ENCODE data around the gene ATP2A3. TPM values are rescaled to one million over a fixed set of nuclear protein-coding genes. Genes with fewer than 3 reads are reported as not detected.

Gene ATP2A3
- total RNA-seq, 1 experiment from 2014 or later = 13.3 TPM

- Histone ChIP-seq H3K27me3 (ENCODE audit: insufficient read depth, low read length) (no peaks in the 10 kb centered on the region; the same call in 1 of the 2 replicates), H3K14ac (ENCODE audit: insufficient read depth, low read length) (no peak overlapping the region), H3K79me2 (ENCODE audit: insufficient read depth, low read length) (no peaks in the 10 kb centered on the region), H3T11ph (ENCODE audit: low read length) (no peak overlapping the region), H3K23ac (ENCODE audit: insufficient read length, low read depth, low read length) (no peak overlapping the region), H2BK120ac (ENCODE audit: low read depth, low read length, poor library complexity, severe bottlenecking) (no peak overlapping the region), H3K18ac (ENCODE audit: insufficient read length, low read depth, low read length) (no peak overlapping the region), H3K27ac (ENCODE audit: insufficient read length, low read depth, low read length) (no peak overlapping the region), H3K9ac (ENCODE audit: extremely low read depth, insufficient read length, low read length) (no peak overlapping the region), H2AK5ac (ENCODE audit: insufficient read length, low read length) (no peak overlapping the region), H4K8ac (replicated peaks; ENCODE audit: insufficient read length, low read depth, low read length) (no peak overlapping the region), H2AFZ (ENCODE audit: low read length) (no peak overlapping the region), H3K4me2 (ENCODE audit: insufficient read depth, insufficient read length, low read length) (no peak overlapping the region), H3K79me1 (ENCODE audit: insufficient read depth, low read depth, low read length, poor library complexity, severe bottlenecking) (no peaks in the 10 kb centered on the region), H2BK5ac (ENCODE audit: insufficient read length, low read length) (no peak overlapping the region), H3K23me2 (ENCODE audit: insufficient read length, low read depth, low read length, poor library complexity, severe bottlenecking) (peaks cover 6% of the 10 kb centered on the region), H4K5ac (ENCODE audit: insufficient read length, low read depth, low read length) (no peak overlapping the region), H4K91ac (ENCODE audit: insufficient read length, low read depth, low read length) (no peak overlapping the region), H3K9me3 (ENCODE audit: control insufficient read depth, low read depth, low read length) (no peaks in the 10 kb centered on the region), H3K4ac (ENCODE audit: low read depth, low read length) (no peak overlapping the region), H3K56ac (ENCODE audit: insufficient read length, low read depth, low read length) (no peak overlapping the region), H2BK12ac (ENCODE audit: insufficient read length, low read depth, low read length) (no peak overlapping the region), H2BK20ac (ENCODE audit: low read depth, low read length, poor library complexity, severe bottlenecking) (no peak overlapping the region), H3K4me1 (ENCODE audit: insufficient read depth, low read length) (peaks cover 2% of the 10 kb centered on the region; the same call in 1 of the 2 replicates), H2BK15ac (ENCODE audit: low read depth, low read length) (no peak overlapping the region), H4K20me1 (ENCODE audit: control insufficient read depth, insufficient read depth, insufficient read length) (no peaks in the 10 kb centered on the region)
- Mint-ChIP-seq H3K27me3 (ENCODE audit: low read depth) (peaks cover 12% of the 10 kb centered on the region), H3K9me3 (no peaks in the 10 kb centered on the region), H3K4me3 (peak overlapping the region; percentile 68 to 80), H3K27ac (no peak overlapping the region), H3K4me1 (peaks cover 27 to 31% of the 10 kb centered on the region in 2 experiments), H3K36me3 (ENCODE audit: insufficient read depth in 1 of 3, low read depth in 3 of 3) (no peaks in the 10 kb centered on the region)
- WGBS (ENCODE audit: extremely low coverage, insufficient read length, low lambda C conversion rate) = no CpG with 5 or more reads among the region's 5 CpGs
- no peak for DNase-seq
- no peak for TF ChIP-seq CTCF (conservative IDR thresholded peaks at IDR 0.05)
Measured at GRCh38 chr17:3894188-3894587, 70.0 kb downstream of the ATP2A3 start.

Data from H9 (cell line).